Endothelial cell (in vitro differentiated cells): ENCODE results near the gene RBM33. TPM values are rescaled to one million over a fixed set of nuclear protein-coding genes. Genes with fewer than 3 reads are reported as not detected.

Experiments used
- DNase-seq: peaks from one replicate; pipeline ENCODE4 v3.0.0; 2021; ENCODE audit warnings: low spot score
- H3K27ac Mint-ChIP-seq: one replicate; pipeline ENCODE4 v1.8.0; 2021; ENCODE audit warnings: mixed read lengths, inconsistent platforms; ENCODE audit not compliant: unreplicated experiment
- H3K27me3 Mint-ChIP-seq: one replicate; pipeline ENCODE4 v1.8.0; 2021; ENCODE audit warnings: mild to moderate bottlenecking, moderate library complexity, mixed read lengths, inconsistent platforms; ENCODE audit not compliant: unreplicated experiment
- H3K36me3 Mint-ChIP-seq: one replicate; pipeline ENCODE4 v1.8.0; 2021; ENCODE audit warnings: mild to moderate bottlenecking, low read depth, mixed read lengths, inconsistent platforms; ENCODE audit not compliant: unreplicated experiment
- H3K4me1 Mint-ChIP-seq: one replicate; pipeline ENCODE4 v1.8.0; 2021; ENCODE audit warnings: mild to moderate bottlenecking, mixed read lengths, inconsistent platforms; ENCODE audit not compliant: unreplicated experiment
- H3K4me3 Mint-ChIP-seq: one replicate; pipeline ENCODE4 v1.8.0; 2021; ENCODE audit warnings: mild to moderate bottlenecking, mixed read lengths, inconsistent platforms; ENCODE audit not compliant: unreplicated experiment
- H3K9me3 Mint-ChIP-seq: one replicate; pipeline ENCODE4 v1.8.0; 2021; ENCODE audit warnings: mixed read lengths, inconsistent platforms; ENCODE audit not compliant: unreplicated experiment
- total RNA-seq: library from RNA; stranded (reverse); fragmentation: NEBNext Ultra II Directional; extraction: Animal tissue kit (Norgen Biotek cat#: 25700); gene quantifications from one replicate; pipeline ENCODE4 v1.2.1, GENCODE V29; 2021; ENCODE audit not compliant: unreplicated experiment
- TF ChIP-seq, protein P1 (sequence below): fragments of 200-600 bp; sonication (generic); IDR thresholded peaks from one replicate; pipeline ENCODE4 v1.5.0; 2021; ENCODE audit warnings: antibody characterized with exemption; ENCODE audit not compliant: unreplicated experiment

Gene RBM33
- total RNA-seq, 1 donor from 2014 or later = 65.3 TPM

DNA sequence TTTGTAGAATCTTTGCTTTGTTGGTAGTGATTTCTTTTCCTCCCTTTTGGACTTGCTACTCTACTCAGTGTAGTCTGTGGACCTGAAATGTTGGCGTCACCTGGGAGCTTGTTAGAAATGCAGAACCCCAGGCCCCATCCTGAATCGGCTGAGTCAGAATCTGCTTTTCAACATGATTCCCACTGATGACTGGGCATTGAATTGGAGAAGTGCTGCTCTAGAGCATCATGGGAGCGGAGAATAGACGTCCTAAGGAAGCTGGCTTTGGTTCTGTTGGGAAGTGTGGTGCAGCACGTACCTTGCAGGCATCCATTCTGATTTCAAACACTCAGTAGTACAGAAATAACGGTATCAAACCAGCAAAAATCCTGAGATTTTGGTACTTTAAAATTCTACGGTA is 54.7 kb downstream of the RBM33 start:
- Mint-ChIP-seq H3K4me3 (no peak overlapping the region), H3K4me1 (peaks cover 7% of the 10 kb centered on the region), H3K9me3 (no peaks in the 10 kb centered on the region), H3K27ac (peak overlapping the region; percentile 75), H3K27me3 (no peaks in the 10 kb centered on the region), H3K36me3 (peaks cover 17% of the 10 kb centered on the region)
- DNase-seq = no peak
- TF ChIP-seq, protein P1, sequence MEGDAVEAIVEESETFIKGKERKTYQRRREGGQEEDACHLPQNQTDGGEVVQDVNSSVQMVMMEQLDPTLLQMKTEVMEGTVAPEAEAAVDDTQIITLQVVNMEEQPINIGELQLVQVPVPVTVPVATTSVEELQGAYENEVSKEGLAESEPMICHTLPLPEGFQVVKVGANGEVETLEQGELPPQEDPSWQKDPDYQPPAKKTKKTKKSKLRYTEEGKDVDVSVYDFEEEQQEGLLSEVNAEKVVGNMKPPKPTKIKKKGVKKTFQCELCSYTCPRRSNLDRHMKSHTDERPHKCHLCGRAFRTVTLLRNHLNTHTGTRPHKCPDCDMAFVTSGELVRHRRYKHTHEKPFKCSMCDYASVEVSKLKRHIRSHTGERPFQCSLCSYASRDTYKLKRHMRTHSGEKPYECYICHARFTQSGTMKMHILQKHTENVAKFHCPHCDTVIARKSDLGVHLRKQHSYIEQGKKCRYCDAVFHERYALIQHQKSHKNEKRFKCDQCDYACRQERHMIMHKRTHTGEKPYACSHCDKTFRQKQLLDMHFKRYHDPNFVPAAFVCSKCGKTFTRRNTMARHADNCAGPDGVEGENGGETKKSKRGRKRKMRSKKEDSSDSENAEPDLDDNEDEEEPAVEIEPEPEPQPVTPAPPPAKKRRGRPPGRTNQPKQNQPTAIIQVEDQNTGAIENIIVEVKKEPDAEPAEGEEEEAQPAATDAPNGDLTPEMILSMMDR = no peak

DNA sequence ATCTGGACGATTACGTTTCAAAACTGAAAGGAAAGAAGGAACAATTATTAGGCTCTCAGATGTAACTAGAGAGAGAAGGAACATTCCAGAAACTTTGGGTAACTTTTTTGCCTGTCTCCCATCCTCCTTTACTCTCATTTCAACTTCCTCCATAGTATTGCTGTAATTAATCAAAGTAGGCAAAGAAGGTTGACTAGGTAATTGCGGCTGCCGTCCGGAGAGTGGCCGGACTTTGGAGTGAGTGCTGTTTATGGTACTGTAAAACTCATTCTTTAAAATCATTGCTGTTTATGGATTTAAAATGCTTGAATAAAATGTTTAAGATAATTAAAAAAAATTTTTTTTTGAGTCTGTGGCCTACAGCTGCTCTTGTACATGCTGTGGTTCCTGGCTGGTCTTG is 56.4 kb downstream of the RBM33 start:
- H3K27ac Mint-ChIP-seq = no peak overlapping the region
- H3K4me3 Mint-ChIP-seq = no peak overlapping the region
- H3K9me3 Mint-ChIP-seq = no peaks in the 10 kb centered on the region
- TF ChIP-seq, protein P1 = no peak
- peaks cover 19% of the 10 kb centered on the region for H3K36me3 Mint-ChIP-seq
- peaks cover 3% of the 10 kb centered on the region for H3K4me1 Mint-ChIP-seq
- H3K27me3 Mint-ChIP-seq = no peaks in the 10 kb centered on the region
- no peak for DNase-seq

DNA sequence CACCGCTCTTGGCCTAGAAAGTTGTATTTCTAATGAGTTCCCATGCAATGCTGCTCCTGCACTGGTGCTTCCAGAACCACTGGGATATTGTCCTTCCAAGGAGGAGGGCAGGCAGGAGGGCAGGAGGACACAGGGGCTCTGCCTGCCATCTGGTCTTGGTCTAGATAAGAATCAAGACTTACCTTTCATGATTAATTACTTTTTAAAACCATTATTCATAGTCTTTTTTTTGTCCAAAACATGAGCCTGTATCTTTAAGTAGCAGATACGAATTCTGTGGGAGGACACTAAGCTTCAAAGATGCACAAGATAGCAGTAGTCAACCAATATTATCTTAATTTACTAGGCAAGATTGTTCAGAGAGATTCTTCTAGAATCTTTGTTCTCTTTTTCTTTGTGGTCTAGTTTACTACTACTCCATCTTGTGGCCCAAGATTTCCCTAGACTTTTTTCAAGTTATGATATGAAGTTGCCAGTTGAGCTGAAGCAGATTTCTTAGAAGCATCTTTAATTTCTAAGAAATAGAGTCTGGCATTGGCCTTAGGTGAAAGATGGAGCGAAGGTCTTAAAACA is 57.6 kb downstream of the RBM33 start:
- no peak for DNase-seq
- Mint-ChIP-seq H3K4me3 (no peak overlapping the region), H3K27ac (no peak overlapping the region), H3K36me3 (peaks cover 27% of the 10 kb centered on the region), H3K4me1 (peaks cover 3% of the 10 kb centered on the region), H3K27me3 (no peaks in the 10 kb centered on the region), H3K9me3 (no peaks in the 10 kb centered on the region)
- TF ChIP-seq, protein P1 = no peak

DNA sequence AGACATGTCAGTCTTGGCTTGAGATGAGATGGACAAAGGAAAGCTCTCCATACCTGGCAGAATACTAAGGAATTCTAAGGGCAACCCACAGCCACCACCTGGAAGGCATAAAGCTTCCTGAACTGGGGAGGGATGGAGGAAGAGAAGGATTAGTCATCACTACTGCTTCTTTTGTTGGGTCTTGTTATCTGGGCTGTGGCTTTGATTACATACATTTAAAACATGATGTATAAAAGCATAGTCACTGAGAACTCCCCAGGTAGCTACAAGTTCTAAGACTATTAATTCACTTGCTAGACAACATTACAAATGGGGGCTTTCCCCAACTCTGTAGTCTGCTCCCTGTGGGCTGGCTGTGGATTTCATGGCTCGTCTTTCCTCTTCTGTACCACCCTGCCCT is 58.2 kb downstream of the RBM33 start:
- peak overlapping the region; percentile 74 for H3K27ac Mint-ChIP-seq
- H3K4me3 Mint-ChIP-seq = no peak overlapping the region
- H3K4me1 Mint-ChIP-seq = peaks cover 3% of the 10 kb centered on the region
- H3K9me3 Mint-ChIP-seq = no peaks in the 10 kb centered on the region
- peaks cover 28% of the 10 kb centered on the region for H3K36me3 Mint-ChIP-seq
- H3K27me3 Mint-ChIP-seq = no peaks in the 10 kb centered on the region
- TF ChIP-seq, protein P1 = no peak
- no peak for DNase-seq

DNA sequence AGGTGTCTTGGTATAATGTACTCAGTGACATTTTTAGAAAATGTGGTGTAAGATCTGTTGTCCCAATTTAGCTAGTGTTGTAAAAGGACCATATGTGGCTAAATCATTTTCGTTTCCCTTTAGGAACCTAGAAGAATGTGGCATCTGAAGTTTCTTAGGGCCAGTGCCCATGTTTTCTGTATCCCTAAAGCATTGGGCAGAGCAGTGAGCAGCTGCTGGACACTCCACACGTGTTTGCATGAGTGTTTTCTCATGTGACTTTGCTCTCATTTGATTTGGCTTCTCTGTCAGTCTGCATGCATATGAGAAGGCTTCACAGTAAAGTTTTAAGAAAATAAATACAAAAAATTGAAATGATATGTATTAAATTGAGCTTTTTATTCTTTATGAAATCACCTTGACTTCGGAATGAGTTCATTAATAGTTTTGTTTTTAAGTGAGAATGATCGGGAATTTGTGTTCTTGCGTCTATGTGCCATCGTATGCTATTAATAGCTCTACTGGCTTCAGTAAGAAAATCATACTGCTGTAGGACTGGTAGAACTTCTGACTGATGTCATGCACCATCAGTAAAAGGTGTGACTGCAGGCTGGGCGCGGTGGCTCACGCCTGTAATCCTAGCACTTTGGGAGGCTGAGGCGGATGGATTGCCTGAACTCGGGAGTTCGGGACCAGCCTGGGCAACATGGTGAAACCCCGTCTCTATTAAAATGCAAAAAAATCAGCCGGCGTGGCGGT is 61.3 kb downstream of the RBM33 start:
- Mint-ChIP-seq H3K27ac (peak overlapping the region; percentile 33), H3K4me3 (peak overlapping the region; percentile 11), H3K9me3 (no peaks in the 10 kb centered on the region), H3K27me3 (no peaks in the 10 kb centered on the region), H3K36me3 (peaks cover 28% of the 10 kb centered on the region), H3K4me1 (peaks cover 3% of the 10 kb centered on the region)
- no peak for DNase-seq
- TF ChIP-seq, protein P1 = no peak
